Iris pigment epithelial cell (primary cell): ENCODE measurements around the gene PATJ.
A peak's percentile ranks its signal among the peaks of the same experiment; 100 is the strongest.
"Not testable (repeated sequence)": the region's sequence is repeated elsewhere in the genome, so short reads cannot be mapped to it uniquely, and the experiment has no call there.

Experiments
- DNase-seq: peaks from one replicate; pipeline ENCODE4 v3.0.0-alpha.2; 2011; ENCODE audit warnings: low read depth

PATJ gene

GRCh38 chr1:61948685-61949084 is 206.4 kb downstream of the PATJ start:
- DNase-seq, result not testable (repeated sequence)

- no peak for DNase-seq
Observed at GRCh38 chr1:61950418-61950817, 208.1 kb downstream of the PATJ start.

DNA sequence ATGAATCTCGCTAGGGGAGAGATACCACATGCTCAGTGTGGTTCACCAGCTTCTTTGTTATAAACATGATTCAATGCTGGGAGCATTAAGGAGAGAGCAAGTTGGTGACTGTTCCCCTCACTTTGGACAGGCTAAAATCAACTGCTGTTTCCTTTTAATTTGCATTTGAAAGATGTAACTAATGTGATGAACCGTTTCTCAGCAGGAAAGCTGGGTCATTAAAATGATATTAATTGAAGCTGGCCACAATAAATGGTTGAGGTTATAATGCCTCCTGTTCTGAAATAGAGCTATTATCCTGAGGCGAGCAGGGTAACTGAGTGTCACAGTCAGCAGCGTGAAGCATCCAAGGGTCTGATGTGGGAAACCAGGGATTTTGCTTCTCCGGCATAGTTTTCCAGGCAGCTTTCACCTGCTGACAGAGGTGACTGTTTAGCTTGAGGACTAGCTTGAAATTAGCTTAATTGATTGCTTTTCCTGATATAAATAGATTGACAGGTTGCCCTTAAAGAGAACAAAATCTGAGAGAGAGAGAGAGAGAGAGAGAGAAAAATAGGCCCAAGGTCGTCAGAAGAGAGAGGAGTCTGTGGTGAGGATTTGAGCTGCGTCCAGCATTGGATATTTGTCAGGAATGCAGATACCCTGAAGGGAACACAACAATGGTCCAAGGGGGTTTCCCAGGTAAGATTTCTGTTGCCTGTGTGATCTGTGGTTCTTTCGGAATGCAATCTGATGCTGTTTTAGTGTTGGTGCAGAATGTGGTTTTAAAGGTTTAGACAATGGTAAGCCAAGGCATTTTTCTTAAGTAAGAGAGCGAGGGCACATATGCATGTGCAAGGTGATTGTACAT is 209.7 kb downstream of the PATJ start:
- peak; percentile 66 for DNase-seq

- no peak for DNase-seq
Observed at GRCh38 chr1:61952675-61953074, 210.4 kb downstream of the PATJ start.

DNA sequence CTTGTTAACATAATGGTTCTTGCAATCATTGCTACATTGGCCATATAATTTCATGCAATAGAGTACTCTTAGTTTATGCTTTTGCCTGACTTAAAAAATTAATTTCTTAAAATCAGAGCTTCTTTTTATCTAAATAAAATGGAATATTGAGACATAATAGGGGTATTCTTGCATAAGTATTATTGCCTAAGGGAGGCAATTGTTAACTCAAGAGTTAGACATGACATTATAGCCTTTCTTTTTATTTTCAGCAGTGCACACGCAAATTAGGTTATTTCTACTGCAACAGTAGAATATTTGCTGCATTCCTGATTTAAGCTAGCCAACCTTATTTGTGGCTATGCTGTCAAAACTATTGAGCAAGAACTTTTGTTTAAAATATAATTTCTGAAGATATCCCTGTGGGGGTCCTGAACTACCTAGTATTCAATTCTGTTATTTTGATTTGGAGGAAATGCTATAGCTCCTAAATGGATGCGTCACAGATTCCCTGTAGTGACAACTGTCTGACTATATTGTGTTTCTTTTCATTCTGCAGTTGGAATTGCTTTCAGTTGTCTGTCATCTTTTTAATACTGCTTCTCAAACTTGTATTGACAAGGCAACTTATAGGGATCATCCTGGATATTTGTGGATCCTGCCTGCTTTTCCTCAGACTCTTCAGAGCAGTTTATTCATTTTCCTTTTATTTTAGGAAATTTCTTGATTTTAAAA is 211.0 kb downstream of the PATJ start:
- no peak for DNase-seq

DNA sequence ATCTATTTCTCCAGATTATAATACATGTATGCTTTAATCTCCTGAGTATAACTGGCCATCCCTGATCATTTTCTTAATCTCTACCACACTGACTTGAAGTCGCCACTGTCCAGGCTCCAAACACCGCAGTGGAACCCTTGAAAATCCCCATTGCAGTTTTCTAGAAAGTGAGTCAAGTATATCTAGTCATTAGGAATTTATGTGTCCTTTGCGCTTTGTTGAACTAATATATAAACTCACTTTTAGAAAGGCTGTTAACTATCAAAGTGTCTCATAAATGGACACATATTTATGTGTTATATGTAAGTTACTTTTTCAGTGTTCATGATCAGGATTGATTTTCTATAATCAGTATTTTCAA is 211.5 kb downstream of the PATJ start:
- no peak for DNase-seq

DNA sequence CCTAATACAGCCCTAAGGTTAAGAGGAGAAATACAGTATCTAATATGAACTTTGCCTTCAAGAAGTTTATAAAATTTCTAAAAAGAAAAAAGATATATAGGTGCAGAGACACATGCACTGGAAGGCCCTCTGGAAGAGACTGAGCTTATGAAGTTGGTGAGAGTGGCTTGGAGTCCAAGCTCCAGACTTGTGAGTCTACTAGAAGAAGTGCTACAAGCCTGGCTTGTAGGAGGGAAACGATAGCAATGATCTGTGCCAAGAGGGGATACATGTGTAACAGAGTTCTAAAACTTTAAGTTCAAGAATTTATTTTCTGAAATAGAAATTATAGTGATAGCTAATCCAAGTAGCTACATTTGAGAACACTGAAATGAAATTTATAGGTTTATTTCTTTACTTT is 213.0 kb downstream of the PATJ start:
- no peak for DNase-seq

GRCh38 chr1:61956016-61956645 is 213.9 kb downstream of the PATJ start:
- DNase-seq, result no peak

GRCh38 chr1:61956784-61957183 is 214.5 kb downstream of the PATJ start:
- no peak for DNase-seq

- DNase-seq, result no peak
Observed at GRCh38 chr1:61961009-61961408, 218.7 kb downstream of the PATJ start.

DNA sequence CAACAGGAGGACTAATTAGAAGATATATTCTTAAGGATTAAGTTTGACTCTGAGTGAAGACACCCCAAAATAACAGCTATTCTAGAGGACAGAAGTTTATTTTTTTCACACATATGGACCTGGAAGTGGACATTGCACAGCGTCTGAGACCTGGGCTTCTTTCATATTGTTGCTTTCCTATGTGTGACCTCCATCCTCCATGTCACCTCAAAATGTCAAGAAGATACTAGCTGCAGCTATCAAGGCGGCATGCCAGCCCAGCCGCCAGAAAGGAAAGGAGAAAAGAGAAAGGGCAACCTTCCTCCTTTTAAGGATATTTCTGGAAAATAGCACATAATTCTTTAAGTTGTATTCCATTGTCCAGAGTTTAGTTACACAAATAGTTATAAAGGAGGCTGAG is 220.4 kb downstream of the PATJ start:
- no peak for DNase-seq

- DNase-seq, result not testable (repeated sequence)
Observed at GRCh38 chr1:61966450-61967225, 224.4 kb downstream of the PATJ start.

- DNase-seq, result peak; percentile 29
Observed at GRCh38 chr1:61967750-61968149, 225.5 kb downstream of the PATJ start.

- DNase-seq, result no peak
Observed at GRCh38 chr1:61968869-61969268, 226.6 kb downstream of the PATJ start.

DNA sequence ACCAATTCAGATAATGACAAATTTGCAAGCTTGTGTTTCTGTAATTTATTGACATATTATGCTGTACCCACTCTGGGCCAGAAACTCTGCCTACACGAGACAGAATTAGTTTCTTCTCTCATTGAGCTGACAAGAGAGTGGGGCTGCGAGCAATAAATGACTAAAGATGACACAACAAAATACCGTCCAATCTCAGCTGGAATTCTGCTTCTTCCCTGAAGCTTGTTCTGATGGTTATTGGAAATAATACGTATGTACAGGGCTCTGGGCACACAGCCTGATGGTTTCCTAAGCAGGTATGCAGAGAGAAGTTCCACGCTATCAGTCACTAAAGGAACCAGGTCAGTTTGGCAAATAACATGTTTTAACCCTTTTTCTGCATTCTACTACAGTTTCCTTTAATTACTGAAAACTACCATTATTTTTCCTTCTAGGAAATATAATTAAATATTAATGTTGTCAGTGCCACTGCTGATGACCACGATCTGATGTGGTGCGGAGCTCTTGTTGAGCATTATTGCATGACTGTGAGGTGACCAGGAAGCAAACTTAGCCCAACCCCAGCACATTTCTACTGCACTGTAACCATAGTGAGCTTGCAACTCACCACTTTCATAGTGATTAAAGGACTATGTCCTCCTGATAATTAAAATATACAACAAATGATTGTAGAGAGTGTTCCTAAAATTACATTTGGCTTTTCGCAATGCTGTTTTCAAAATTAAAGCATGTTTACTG is 231.0 kb downstream of the PATJ start:
- no peak for DNase-seq

GRCh38 chr1:61975638-61976037 is 233.4 kb downstream of the PATJ start:
- no peak for DNase-seq

DNA sequence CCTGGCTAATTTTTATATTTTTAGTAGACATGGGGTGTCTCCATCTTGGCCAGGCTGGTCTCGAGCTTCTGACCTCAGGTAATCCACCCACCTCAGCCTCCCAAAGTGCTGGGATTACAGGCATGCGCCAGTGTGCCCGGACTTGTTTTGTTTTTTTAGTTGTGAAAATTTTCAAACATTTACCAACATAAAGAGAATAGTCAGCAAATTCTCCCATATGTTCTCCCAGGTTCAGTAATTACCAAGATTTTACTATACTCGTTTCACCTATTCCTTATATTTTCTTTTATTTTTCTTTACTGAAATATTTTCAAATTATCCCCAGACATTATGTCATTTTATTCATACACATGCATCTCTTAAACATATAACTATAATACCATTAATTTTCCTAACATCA is 234.3 kb downstream of the PATJ start:
- no peak for DNase-seq

DNA sequence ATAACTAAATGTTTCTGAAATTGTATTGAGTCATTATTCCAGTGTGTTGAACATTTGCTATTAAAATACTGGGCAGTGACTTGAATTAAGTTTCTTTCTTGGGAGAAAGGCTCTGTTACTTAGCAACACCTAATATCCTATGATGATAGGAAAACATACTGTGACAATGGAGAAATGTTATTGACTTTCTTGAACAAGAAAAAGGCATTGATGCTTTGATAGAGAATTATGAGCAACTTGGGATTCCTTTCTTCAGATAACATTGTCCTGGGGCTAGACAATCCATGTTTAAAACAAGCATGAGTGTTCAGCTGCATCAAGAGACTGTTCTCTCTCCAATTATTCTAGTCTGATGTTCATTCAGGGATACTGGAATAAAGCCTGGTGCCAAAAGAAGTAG is 236.5 kb downstream of the PATJ start:
- no peak for DNase-seq

- DNase-seq, result no peak
Observed at GRCh38 chr1:61979729-61980128, 237.4 kb downstream of the PATJ start.

DNA sequence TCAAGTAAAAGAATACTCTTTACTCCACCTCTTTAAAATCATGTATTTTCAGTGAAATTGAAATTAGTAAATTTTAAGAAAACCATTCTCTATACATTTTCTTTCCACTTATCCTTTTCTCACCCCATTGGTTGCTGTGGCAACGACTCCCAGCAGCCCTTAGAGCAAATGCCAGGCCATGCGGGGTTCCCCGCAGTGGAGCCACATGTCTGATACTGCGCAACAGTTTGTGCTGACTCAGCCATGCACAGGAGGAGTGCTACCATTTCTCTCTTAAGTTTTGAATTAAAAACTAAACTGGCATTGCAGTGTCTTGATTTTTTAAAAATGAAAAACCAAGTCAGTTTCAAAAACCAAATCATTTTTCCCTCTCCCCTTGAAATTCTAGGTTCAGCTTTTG is 238.3 kb downstream of the PATJ start:
- peak; percentile 31 for DNase-seq

- DNase-seq, result no peak
Observed at GRCh38 chr1:61981870-61982660, 239.8 kb downstream of the PATJ start.
